Neural cell (in vitro differentiated cells): ENCODE data around the gene YAF2. TPM values are rescaled to one million over a fixed set of nuclear protein-coding genes. Genes with fewer than 3 reads are reported as not detected.

Source experiments
- H2AFZ ChIP-seq: fragments of 200-600, 300-800 bp; sonication (generic), shearing (Covaris generic); 2 replicates; pipeline ENCODE4 v1.6.0; 2014; ENCODE audit warnings: low read depth, mild to moderate bottlenecking, antibody characterized with exemption, low read length, moderate library complexity
- H3F3A ChIP-seq: fragments of 200-600 bp; shearing (Covaris generic); 2 replicates; pipeline ENCODE4 v1.6.1; 2016; ENCODE audit warnings: mild to moderate bottlenecking, moderate library complexity, mixed read lengths, antibody characterized with exemption, low read length; ENCODE audit not compliant: insufficient read depth, poor library complexity, severe bottlenecking
- H3K27ac ChIP-seq: fragments of 200-600, 300-800 bp; sonication (generic), shearing (Covaris generic); 2 replicates; pipeline ENCODE4 v1.5.1; 2014; ENCODE audit warnings: mild to moderate bottlenecking, low read length, moderate library complexity
- H3K27me3 ChIP-seq: fragments of 300-800, 200-600 bp; sonication (generic), shearing (Covaris generic); 2 replicates; pipeline ENCODE4 v1.6.0; 2014; ENCODE audit warnings: mild to moderate bottlenecking, low read depth, low read length, moderate library complexity; ENCODE audit not compliant: insufficient read depth
- H3K36me3 ChIP-seq: fragments of 300-800, 200-600 bp; sonication (generic), shearing (Covaris generic); 2 replicates; pipeline ENCODE4 v1.5.1; 2014; ENCODE audit warnings: mild to moderate bottlenecking, antibody characterized with exemption, low read length, moderate library complexity; ENCODE audit not compliant: insufficient read depth
- H3K4me2 ChIP-seq: fragments of 300-800, 200-600 bp; sonication (generic), shearing (Covaris generic); 2 replicates; pipeline ENCODE4 v1.6.0; 2014; ENCODE audit warnings: mild to moderate bottlenecking, low read length
- H3K4me3 ChIP-seq: fragments of 300-800, 200-600 bp; sonication (generic), shearing (Covaris generic); 2 replicates; pipeline ENCODE4 v1.5.1; 2014; ENCODE audit warnings: mild to moderate bottlenecking, low read length, moderate library complexity
- H3K79me2 ChIP-seq: fragments of 200-600 bp; shearing (Covaris generic); replicated peaks from 2 replicates; pipeline ENCODE4 v1.6.0; 2014; ENCODE audit warnings: mild to moderate bottlenecking, low read length, moderate library complexity; ENCODE audit not compliant: insufficient read depth
- H3K9ac ChIP-seq: fragments of 300-800, 200-600 bp; sonication (generic), shearing (Covaris generic); 2 replicates; pipeline ENCODE4 v1.6.1; 2016; ENCODE audit warnings: mild to moderate bottlenecking, low read length, mixed read lengths
- H3K9me2 ChIP-seq: fragments of 200-600 bp; shearing (Covaris generic); 2 replicates; pipeline ENCODE4 v1.6.1; 2016; ENCODE audit warnings: mild to moderate bottlenecking, low read length, mixed read lengths; ENCODE audit not compliant: insufficient read depth
- H3K9me3 ChIP-seq: fragments of 200-600, 300-800 bp; sonication (generic), shearing (Covaris generic); 2 replicates; pipeline ENCODE4 v1.6.1; 2016; ENCODE audit warnings: mild to moderate bottlenecking, mixed run types, low read length, moderate library complexity, mixed read lengths
- H4K20me1 ChIP-seq: fragments of 200-600 bp; shearing (Covaris generic); 2 replicates; pipeline ENCODE4 v1.6.1; 2016; ENCODE audit warnings: mild to moderate bottlenecking, mixed run types; ENCODE audit not compliant: insufficient read depth
- CTCF ChIP-seq: fragments of 450-650 bp; IDR thresholded peaks from 2 replicates; pipeline ENCODE4 v1.5.1; 2014; ENCODE audit warnings: antibody characterized with exemption, mild to moderate bottlenecking, moderate library complexity; ENCODE audit not compliant: poor library complexity, severe bottlenecking
- EP300 ChIP-seq: fragments of 450-650 bp; conservative IDR thresholded peaks from 2 replicates; pipeline ENCODE4 v1.6.1; 2014; ENCODE audit warnings: antibody characterized with exemption, mild to moderate bottlenecking, moderate library complexity; ENCODE audit not compliant: poor library complexity, severe bottlenecking
- EZH2 ChIP-seq: fragments of 200-600, 300-800 bp; shearing (Covaris generic), sonication (generic); IDR thresholded peaks from 2 replicates; pipeline ENCODE4 v1.6.1; 2014; ENCODE audit warnings: antibody characterized with exemption, low read length, borderline replicate concordance, mild to moderate bottlenecking; ENCODE audit not compliant: insufficient read depth, poor library complexity, severe bottlenecking
- MXI1 ChIP-seq: fragments of 450-650 bp; conservative IDR thresholded peaks from 2 replicates; pipeline ENCODE4 v1.6.1; 2014; ENCODE audit warnings: antibody characterized with exemption, mild to moderate bottlenecking; ENCODE audit not compliant: poor library complexity, severe bottlenecking
- POLR2AphosphoS5 ChIP-seq: IDR thresholded peaks from 2 replicates; pipeline ENCODE4 v1.6.1; 2012
- RAD21 ChIP-seq: fragments of 450-650 bp; conservative IDR thresholded peaks from 2 replicates; pipeline ENCODE4 v1.6.1; 2014; ENCODE audit warnings: antibody characterized with exemption, mild to moderate bottlenecking, moderate library complexity
- REST ChIP-seq: IDR thresholded peaks from 2 replicates; pipeline ENCODE4 v1.6.1; 2012; ENCODE audit warnings: borderline replicate concordance
- SMC3 ChIP-seq: fragments of 450-650 bp; conservative IDR thresholded peaks from 2 replicates; pipeline ENCODE4 v1.6.1; 2014; ENCODE audit warnings: antibody characterized with exemption, mild to moderate bottlenecking, moderate library complexity; ENCODE audit not compliant: poor library complexity
- TAF1 ChIP-seq: IDR thresholded peaks from 2 replicates; pipeline ENCODE4 v1.6.1; 2012; ENCODE audit warnings: low read depth
- polyA plus RNA-seq: library from polyadenylated mRNA; depleted of rRNA; stranded (reverse); fragments of >200 nt; gene quantifications from 2 replicates; pipeline ENCODE4 v1.2.3, GENCODE V29; 2014

The YAF2 gene
- polyA plus RNA-seq, 1 donor from 2014 or later, result 44.1 TPM

- Histone ChIP-seq H3K9ac (no peak overlapping the region), H3F3A (no peaks in the 10 kb centered on the region), H3K9me3 (no peaks in the 10 kb centered on the region), H3K27me3 (no peaks in the 10 kb centered on the region), H3K79me2 (no peaks in the 10 kb centered on the region), H3K9me2 (no peaks in the 10 kb centered on the region), H4K20me1 (no peaks in the 10 kb centered on the region), H3K27ac (no peak overlapping the region), H3K4me3 (no peak overlapping the region), H3K36me3 (peaks cover 6% of the 10 kb centered on the region), H2AFZ (no peak overlapping the region), H3K4me2 (no peak overlapping the region)
- TF ChIP-seq TAF1, result no peak
- TF ChIP-seq EZH2, result no peak
Observed at GRCh38 chr12:42118136-42118879, 119.7 kb downstream of the YAF2 start.

GRCh38 chr12:42109031-42109430 is 129.0 kb downstream of the YAF2 start:
- Histone ChIP-seq H3K36me3 (no peaks in the 10 kb centered on the region), H3K9me3 (no peaks in the 10 kb centered on the region), H3K79me2 (no peaks in the 10 kb centered on the region), H2AFZ (no peak overlapping the region), H3K9me2 (no peaks in the 10 kb centered on the region), H3K4me3 (no peak overlapping the region), H3K9ac (no peak overlapping the region), H3F3A (no peaks in the 10 kb centered on the region), H3K27ac (no peak overlapping the region), H3K4me2 (no peak overlapping the region), H4K20me1 (no peaks in the 10 kb centered on the region), H3K27me3 (no peaks in the 10 kb centered on the region)
- TF ChIP-seq SMC3, result no peak
- TF ChIP-seq EZH2, result no peak
- no peak for TF ChIP-seq CTCF
- TF ChIP-seq TAF1, result no peak
- no peak for TF ChIP-seq MXI1
- TF ChIP-seq RAD21, result no peak
- TF ChIP-seq POLR2AphosphoS5, result no peak
- no peak for TF ChIP-seq EP300
- TF ChIP-seq REST, result no peak

Other genes starting within 250 kb of the YAF2 start
- 2.9 and 3.2 TPM in 2 replicates for gene GXYLT1, start 93.4 kb downstream of the YAF2 start, polyA plus RNA-seq
- 65.3 and 83.9 TPM in 2 replicates for gene ZCRB1, start 87.8 kb upstream of the YAF2 start, polyA plus RNA-seq
- 173 and 192 TPM in 2 replicates for gene PPHLN1, start 87.9 kb upstream of the YAF2 start, polyA plus RNA-seq